NCI-H2081 treated with DMSO at 0.1 percent for 48 hours (cell line): ENCODE measurements around the gene ZNF599.

Source experiments
- DNase-seq: peaks from one replicate; lab custom pipeline; 2025; lab: John Stamatoyannopoulos, UW

ZNF599 gene

DNA sequence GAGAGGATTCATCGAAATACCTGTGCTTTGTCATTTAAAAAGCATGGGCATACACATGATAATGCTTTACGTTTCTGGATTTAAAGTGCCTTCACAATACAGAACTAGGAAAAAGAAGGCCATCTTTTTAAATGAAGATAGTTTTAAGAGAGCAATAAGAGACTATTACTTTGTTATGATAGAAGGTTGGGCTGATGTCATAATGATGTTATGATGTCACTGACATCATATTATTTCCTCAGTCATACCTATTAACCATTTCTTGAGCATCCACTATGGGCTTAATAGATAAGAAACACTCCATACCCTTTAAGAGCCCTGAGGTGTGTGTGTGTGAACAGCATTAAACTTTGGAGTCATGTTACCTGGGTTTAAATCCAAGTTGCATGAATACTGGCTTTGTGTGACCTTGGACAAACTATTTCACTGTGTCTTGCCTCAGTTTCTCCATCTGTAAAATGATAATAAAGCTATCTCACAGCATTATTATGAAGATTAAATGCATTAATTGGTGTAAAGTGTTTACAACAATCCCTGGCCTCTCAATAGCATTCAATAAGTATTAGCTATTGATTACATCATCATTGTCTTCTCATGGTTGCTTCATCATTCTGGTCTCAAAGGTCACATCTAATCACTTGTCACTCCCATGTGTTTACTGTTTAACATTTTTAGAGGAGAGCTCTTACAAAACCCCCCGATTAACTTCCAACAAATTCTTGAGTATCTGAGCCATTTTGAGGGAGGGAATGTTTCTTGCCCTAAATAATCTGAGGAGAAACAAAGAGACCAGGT is 27.9 kb downstream of the ZNF599 start:
- no peak for DNase-seq

DNA sequence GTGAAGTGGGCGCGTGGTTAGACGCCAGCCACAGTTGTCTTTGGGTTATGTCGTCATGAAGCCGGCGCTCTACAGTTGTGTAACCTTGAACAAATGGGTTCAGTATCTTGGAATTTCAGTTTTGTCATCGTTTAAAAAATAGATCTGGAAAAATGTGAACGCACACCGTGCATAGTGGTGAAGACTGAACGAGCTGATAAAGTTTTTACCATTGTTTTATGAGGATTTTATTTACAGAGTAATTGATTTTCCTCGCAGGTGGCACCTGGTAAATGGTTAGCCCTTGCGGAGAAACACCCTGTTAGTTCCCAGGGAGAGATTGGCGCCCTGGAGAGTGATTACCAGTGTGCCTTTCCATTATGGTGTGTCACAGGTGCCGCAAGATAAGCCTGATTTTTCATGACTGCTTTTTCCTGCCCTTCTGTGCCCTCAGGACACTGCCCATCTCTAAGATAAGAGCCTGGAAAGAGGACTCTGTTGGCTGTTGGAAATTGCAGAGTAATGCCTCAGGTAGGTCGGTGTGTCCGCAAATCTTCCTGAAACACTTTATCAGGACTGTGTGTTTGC is 38.4 kb downstream of the ZNF599 start:
- peak; percentile 1 for DNase-seq

GRCh38 chr19:34733746-34734536 is 39.1 kb downstream of the ZNF599 start, which contains the start of gene ZNF181:
Gene ZNF181 (plus strand): TSS chr19:34734243. CDS start chr19:34735038, 795 bp downstream.
- DNase-seq, result peak; percentile 55

DNA sequence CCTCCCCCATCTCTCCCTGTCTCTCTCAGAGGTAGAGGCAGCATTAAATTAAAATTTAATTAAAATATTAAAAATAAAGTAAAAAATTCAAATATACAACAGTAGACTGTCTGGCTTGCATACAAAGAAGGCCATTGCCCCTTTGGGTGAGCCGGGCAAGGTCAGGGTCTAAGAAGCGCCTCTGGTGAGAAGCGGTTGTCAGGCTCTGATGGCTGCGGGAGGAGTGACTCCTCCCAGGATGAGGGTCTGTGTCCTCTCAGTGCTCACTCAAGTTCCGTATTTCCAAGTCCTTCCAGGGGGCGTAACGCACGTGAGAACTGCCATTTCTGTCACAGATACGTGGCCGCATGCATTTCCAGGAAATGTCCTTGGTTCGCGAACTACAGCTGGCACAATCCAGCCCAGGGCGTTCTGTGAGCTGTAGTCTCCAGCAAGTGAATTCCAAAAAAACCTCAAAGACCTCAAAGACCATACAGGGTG is 39.7 kb downstream of the ZNF599 start:
- no peak for DNase-seq

DNA sequence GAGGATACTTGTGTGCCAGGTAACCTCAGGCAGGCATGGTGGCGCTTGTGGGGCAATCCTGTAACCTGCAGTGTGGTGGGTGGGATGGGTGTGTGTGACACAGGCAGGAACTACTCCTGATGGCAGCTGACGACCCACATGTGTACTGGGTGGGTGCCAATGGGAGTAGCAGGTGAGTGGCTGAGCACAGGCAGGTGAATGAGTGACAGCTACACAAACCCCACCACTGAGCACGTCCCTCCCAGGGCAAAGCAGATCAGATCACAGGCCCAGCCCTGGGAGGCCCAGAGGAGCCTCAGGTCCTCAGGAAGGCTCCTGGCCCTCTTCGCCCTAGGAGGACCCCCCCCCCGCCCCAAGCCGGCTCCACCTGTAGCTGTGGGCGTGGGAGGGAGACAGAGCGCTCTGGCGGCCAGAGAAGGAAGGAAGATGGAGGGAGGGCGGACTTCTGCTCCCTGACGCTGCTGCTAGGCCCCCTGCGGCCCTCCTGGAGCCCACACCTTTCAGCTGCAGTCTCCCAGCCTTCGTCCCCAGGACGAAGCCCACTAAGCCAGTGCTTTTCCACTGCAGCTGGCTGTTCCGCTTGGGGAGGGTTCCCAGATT is 40.3 kb downstream of the ZNF599 start:
- no peak for DNase-seq

GRCh38 chr19:34731964-34732363 is 41.1 kb downstream of the ZNF599 start:
- DNase-seq, result no peak

DNA sequence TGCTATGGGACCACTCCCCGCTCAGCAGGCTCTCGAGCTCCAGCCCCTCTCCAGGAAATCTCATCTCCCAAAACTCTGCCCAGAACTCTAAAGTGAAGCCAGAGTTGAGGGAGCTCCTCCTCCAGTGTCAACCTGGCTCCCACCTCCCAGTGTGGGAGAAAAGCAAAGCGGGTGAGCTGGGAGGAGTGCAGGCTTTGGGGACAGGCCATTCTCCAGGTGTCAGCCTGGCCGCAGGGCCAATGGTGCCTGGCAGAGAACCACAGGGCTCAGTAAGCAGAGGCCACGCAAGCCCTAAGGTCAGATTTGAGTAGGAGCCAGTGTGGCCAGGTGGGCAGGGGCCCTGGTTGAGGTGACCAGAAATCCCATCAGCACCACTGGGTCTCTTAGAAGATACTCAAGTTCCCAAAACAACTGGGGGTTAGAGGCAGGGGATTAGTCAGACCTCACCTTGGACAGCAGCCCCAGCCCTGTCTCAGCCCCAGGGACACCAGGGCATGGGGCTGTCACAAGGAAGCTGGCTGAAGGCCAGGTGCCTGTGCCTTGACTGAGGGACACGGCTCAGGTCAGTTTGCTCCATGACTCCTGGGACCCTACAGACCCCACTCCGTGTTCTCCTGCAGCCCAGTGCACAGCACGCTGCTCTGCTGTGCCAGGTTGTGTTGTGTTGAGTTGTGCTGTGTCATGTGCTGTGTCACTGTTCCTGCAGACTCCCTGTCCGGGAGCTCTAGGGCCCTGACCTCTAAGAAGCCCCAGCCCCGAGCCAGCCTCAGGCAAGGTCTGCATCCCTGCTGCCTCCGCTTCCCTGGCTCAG is 41.8 kb downstream of the ZNF599 start:
- DNase-seq, result no peak

GRCh38 chr19:34725400-34725799 is 47.6 kb downstream of the ZNF599 start:
- DNase-seq, result no peak

GRCh38 chr19:34722353-34722752 is 50.7 kb downstream of the ZNF599 start:
- no peak for DNase-seq

DNA sequence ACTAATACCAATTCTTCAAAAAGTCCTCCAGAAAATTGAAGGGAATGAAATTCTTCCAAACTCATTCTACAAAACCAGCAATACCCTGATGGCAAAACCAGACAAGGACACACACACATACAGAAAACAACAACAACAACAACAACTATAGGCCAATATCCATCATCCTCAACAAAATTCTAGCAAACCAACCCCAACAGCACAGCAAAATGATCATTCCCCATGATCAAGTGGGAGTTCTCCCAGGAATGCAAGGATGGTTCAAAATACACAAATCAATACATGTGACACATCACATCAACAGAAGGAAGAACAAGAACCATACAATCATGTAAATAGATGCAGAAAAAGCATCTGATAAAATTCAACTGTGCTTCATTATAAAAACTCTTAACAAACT is 57.7 kb downstream of the ZNF599 start:
- DNase-seq, result no peak

DNA sequence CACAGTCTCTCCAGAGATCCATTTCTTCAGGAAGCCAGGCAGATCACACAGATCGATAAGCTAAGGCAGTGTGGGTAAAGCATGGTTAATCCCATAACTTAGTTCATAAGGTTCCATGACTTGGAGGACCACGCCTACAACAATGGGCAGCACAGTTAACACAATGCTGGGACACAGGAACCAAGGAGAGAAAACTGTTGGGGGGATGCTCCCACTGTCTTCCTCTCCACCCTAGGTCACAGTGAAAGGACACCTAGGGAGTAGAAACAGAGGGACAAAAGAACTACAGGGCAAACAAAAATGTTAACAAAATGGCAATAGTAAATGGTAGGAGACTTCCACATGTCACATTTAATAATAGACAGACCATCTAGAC is 59.8 kb downstream of the ZNF599 start:
- no peak for DNase-seq

DNA sequence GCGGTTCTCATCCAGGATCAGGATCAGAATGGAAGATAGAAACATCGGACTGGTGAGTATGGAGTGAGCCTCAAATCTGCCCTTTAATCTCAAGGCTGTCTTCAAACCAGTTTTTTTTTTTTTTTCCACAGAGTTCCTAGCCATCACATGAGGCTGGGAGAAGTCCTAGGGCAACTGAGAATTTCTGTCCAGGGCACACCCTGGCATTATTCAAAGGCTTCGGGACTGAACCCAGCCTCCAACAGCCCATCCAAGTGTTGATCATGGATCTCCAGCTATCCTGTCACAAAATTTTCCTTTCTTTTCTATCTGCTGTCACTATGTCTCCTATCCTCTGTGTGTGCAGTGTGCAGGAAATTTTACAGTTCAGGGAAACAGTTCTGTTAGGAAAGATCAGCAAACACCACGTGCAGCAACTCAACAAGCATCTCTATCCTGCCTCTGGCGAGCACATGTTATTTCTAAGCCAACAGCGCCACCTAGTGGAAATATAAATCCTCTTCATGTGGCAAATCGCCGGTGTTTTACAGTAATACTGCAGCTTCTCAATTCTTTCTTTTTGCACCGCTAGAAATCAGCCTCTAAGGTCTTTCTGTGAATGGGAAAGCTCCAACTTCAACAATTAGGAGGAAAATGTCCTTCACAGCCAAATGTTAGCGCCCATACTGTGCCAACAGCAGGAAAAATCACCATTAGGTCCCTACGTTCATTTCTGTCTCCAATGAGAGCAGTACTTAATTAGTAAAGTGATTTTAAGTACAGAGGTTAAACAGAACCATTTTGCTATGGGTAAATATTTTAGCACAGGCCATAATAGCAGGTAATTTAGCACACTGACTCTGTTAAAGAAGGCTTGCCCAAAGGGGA is 60.4 kb downstream of the ZNF599 start:
- peak; percentile 7 for DNase-seq

DNA sequence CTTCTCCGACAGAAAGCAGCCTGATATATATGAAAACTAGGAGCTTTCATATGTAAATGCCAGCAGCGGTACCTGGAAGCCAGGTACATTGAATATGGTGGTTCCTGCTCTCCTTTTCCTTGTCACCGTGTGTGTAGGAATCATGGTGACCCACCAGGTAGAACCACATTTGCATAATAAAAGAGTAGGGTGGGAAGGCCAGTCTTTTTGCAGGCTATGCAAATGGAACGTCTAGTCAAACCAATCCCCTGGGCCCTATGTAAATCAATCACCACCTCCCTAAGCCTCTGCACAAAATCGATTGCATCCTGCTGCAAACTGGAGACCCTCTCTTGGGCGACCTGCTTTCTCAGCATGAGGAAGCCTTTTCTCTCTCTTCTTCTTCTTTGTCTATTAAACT is 61.1 kb downstream of the ZNF599 start:
- no peak for DNase-seq
